ENCODE measurements around the gene TMEM52.
"Not testable (repeated sequence)": the region's sequence is repeated elsewhere in the genome, so short reads cannot be mapped to it uniquely, and the experiment has no call there.

Gene TMEM52

GRCh38 chr1:1893291-1893985 is 25.6 kb downstream of the TMEM52 start:
- no peak for FAIRE-seq

DNA sequence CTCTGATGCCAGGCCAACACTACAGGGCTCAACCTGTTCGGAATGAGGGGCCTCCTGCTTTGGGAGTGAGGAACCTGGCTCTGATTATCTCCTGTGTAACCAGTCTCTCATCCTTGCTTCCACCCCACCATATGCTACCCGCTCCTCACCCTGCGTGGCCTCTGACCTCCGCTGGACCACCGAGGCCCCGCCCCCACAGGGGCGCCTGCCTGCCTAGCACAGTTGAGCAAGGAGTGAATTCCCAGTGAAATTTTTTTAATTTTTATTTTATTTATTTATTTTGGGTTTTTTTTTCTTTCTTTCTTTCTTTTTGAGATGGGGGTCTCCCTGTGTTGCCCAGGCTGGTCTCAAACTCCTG is 26.3 kb downstream of the TMEM52 start:
- FAIRE-seq, result no peak

DNA sequence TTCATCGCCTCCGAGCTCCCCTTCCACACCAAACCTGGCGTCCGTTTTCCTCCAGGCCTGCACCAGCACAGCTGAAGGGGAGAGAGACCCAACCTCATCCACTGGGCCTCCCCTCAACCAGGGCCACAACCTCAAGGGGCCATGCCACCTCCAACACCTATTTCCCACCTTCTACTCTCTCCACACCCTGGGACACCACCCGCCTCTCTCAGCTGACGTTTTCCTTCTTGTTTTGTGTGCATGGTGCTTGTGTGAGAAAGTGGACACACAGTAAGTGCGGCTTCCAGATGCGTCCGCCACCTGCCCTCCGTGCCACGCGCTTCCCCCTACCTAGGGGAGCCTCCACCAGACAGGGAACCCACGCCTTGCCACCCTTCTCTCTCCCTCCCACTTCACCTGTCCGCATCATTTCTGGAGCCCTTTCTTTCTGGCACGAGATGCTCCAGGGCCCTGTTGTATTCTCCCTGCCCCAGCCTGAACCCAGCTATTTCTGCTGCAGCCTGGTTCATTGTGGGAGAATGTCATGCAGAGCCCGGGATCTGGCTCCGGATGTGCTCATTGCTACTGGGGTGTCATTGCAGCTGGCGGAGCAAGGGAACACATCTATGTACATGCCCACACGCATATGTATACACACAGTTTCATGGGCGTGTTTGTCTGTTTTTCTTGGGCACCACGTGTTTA is 26.9 kb downstream of the TMEM52 start:
- FAIRE-seq, result no peak

DNA sequence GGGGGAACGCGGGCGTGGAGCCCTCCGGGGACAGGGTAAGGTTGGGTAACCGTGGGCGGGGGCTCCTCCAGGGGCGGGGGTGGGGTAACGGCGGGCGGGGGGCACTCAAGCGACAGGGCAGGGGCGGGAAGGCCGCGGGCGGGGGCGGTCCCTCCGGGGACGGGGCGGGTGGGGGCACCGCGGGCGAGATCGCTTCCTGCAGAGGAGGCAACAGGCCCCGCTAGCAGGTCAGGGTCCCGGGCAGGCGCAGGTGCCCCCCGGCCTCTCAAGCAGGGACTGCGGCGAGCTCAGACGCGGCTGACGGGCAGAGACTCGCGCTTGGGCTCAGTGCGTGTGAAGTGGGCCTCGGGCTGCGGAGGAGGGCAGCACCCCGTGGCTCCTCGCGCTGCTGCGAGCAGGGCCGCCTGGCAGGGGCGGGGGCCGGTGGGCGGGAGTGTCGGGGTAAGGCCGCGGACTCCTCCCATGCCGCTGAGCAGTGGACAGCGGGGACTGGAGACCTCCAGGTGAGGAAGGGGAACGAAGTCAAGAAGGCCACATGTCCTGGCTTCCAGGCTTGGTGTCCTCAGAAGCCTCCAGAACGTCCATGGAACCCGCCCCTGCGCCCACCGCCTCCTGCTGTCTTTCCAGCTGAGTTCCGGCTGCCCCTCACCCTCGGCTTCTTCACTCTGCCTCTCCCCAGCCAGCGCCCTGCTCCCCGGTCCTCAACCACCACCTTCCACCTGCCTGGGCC is 27.6 kb downstream of the TMEM52 start:
- FAIRE-seq, result no peak

DNA sequence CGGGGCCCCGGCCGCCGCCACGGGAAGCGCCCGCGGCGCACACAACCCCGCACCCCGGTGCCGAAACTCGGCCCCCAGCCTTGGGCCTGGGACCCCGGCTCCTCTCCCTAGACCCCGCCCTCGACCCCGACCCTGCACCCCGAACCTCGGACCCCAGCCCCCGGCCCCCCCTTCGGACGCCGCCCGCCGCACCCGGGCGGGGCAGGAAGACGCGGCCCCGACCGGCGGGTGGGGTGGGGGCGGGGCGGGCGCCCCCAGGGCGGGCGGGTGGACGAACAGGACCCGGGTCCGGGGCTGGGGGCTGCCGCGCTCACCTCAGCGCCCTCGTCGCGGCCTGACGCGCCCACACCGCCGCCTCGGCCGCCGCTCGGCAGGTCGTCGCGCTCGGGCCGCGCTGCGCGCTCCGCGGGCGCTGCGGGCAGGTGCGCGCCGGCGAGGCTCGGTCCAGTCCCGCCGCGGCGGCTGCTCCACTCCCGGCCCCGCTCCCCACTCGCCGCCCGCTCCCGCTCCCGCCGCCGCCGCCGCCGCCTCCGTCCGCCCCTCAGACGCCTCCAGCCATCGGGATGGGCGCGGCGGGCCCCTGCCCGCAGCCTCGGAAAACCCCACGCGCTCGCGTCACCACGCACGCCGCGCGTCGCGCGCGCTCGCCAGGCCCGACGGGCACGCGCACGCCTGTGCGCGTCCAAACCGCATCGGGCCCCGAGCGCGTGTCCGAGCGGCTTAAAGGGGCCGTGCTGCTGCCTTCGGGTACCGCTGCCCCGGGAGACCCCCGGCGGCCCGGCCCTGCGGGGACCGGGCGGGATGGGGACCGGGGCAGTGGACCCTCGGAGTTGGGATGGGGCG is 28.4 kb downstream of the TMEM52 start, which contains the start of gene GNB1:
GNB1 (minus strand) TSS at position 582 of the 843 bp plus-strand sequence. CDS start 65,634 bp downstream, outside the sequence.
- no peak for FAIRE-seq

- FAIRE-seq, result no peak
These were observed 29.1 kb downstream of the TMEM52 start for GRCh38 chr1:1889847-1890505.

- no peak for FAIRE-seq
These were observed 29.9 kb downstream of the TMEM52 start for GRCh38 chr1:1889090-1889750.

GRCh38 chr1:1883890-1884289 is 35.2 kb downstream of the TMEM52 start:
- FAIRE-seq, result not testable (repeated sequence)

DNA sequence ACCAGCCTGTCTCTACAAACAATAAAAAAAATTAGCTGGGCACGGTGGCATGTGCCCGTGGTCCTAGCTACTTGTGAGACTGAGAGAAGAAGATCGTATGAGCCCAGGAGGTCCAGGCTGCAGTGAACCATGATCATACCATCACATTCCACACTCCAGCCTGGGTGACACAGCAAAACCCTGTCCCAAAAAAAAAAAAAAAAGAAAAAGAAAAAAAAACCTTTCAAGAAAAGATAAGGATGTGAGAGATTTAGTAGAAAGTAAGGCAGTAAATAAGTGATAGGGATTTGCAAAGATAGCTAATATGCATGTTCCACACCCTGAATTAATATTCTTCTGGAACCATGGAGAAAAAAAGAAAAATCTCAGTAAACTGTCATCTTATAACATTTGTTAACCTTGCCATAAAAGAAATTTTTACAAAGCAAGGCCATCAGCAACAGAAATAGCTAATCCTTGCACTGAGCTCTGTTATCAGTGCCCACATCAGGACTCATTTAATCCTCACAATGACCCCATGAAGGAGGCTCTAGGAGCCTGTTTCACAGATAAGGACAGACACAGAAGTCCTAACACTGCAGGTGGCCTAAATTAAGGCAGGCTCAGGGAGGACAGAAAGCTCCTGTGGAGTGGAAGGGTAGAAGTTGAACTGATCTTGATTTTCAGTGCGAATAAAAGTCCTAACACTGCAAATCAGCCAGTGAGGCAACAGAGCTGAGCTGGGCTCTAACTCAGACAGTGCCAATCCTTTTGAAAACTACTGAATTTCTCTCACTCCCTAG is 35.8 kb downstream of the TMEM52 start:
- no peak for FAIRE-seq

- no peak for FAIRE-seq
These were observed 37.4 kb downstream of the TMEM52 start for GRCh38 chr1:1881727-1882126.

DNA sequence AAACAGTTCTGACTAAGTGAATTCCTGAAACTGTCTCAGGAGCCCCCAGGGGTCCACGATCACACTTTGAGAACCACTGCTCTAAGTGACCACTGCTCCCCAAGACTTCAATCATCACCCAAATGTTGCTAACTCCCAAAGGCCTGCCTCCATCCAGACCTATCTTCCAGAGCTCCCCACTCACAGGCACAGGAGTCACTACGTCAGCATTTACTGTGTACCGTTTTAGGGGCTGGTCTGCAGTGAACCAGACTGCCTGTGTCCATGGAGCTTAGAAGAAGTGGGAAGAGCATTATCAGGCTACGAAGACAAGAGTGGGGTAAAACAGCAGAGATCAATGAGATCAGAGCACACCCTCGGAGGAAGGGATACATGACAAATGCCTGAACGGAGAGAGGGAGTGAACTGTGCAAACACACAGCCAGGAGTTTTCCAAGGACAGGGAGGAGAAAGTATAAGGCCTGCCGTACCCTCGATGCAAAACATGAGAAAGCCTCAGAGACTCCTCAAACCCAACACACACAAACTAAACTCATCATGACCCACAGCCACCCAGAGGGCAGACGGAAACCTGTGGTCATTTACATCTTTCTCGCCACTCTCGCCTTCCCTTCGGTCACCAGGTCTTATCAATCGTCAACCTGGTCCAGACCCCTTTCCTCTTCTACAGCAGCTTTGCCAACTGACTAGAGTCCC is 38.3 kb downstream of the TMEM52 start:
- no peak for FAIRE-seq

DNA sequence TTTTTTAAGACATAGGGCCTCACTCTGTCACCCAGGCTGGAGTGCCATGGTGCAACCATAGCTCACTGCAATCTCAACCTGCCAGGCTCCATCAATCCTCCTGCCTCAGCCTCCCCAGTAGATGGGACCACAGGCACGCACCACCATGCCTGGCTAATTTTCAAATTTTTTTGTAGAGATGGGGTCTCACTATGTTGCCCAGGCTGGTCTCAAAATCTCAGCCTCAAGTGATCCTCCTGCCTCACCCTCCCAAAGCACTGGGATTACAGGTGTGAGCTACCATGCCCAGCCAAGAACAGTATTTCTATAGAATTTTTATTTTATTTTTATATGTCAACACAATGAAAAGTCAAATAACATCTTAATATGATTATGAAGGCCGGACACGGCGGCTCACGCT is 39.1 kb downstream of the TMEM52 start:
- no peak for FAIRE-seq

- FAIRE-seq, result no peak
These were observed 41.1 kb downstream of the TMEM52 start for GRCh38 chr1:1877865-1878436.

- no peak for FAIRE-seq
These were observed 42.6 kb downstream of the TMEM52 start for GRCh38 chr1:1876335-1876930.

DNA sequence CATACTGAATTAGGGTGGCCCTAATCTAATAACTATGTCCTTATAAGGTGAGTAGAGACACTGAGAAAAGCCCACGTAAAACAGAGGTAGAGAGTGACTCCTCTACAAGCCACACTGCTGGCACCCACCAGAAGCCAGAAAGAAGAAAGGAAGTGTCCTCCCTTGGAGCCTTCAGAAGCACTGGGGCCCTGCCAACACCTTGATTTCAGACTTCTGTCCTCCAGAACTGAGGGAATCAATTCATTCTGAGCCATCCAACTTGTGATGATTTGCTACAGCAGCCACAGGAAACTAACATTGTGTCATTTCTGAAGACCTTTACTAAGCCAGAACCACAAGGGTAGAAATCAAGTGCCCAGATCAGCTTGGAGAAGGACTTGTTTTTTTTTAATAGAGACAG is 43.1 kb downstream of the TMEM52 start:
- FAIRE-seq, result no peak

DNA sequence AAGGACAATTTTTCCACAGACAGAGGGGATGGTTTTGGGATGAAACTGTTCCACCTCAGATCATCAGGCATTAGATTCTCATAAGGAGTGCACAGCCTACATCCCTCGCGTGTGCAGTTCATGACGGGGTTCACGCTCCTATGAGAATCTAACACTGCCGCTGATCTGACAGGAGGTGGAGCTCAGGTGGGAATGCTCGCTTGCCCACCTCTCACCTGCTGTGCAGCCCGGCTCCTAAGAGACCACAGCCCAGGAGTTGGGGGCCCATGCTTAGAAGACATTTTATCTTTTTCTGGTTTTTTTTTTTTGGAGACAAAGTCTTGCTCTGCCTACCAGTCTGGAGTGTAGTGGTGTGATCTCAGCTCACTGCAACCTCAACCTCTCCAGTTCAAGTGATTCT is 44.2 kb downstream of the TMEM52 start:
- no peak for FAIRE-seq

- no peak for FAIRE-seq
These were observed 45.9 kb downstream of the TMEM52 start for GRCh38 chr1:1873186-1873585.

- no peak for FAIRE-seq
These were observed 46.6 kb downstream of the TMEM52 start for GRCh38 chr1:1872329-1872994.

GRCh38 chr1:1869469-1869868 is 49.6 kb downstream of the TMEM52 start:
- FAIRE-seq, result no peak

Measured in colon (tissue), 2 donors.